GM12878 (cell line): ENCODE measurements around the gene SLC18A3. TPM values are rescaled to one million over a fixed set of nuclear protein-coding genes. Genes with fewer than 3 reads are reported as not detected.

ENCODE experiments used
- ATAC-seq: fragments of 200-7000 bp; cut with Tn5 transposase; 3 replicates; pipeline ENCODE4 v1.9.1; 2020; ENCODE audit warnings: mild to moderate bottlenecking, moderate library complexity
- BruUV-seq: library from RNA; stranded (reverse); fragments of 400-500 nt; replicated peaks from 2 replicates; lab custom pipeline; 2021; lab: Mats Ljungman, UMichigan
- CTCF ChIA-PET: fragments of 300-600 bp; sonication (Branson Sonifier 250); formaldehyde crosslinking; extraction: SDS; loops from one replicate; lab custom pipeline; 2021; ENCODE audit warnings: inconsistent platforms; lab: Yijun Ruan, JAX
- POLR2A ChIA-PET: fragments of 350-600 bp; formaldehyde crosslinking; extraction: SDS; loops from one replicate; lab custom pipeline; 2021; ENCODE audit warnings: inconsistent platforms; lab: Charles Lee
- RAD21 ChIA-PET: fragments of 300-600 bp; sonication (Branson Sonifier 250); formaldehyde crosslinking; loops from one replicate; lab custom pipeline; 2023; ENCODE audit warnings: antibody characterized with exemption; ENCODE audit not compliant: unreplicated experiment; lab: Charles Lee
- SMC1A ChIA-PET: fragments of 300-600 bp; sonication (Branson Sonifier 250); formaldehyde crosslinking; loops from one replicate; lab custom pipeline; 2023; ENCODE audit not compliant: unreplicated experiment, uncharacterized antibody; lab: Charles Lee
- DNase-seq: peaks from one replicate; pipeline ENCODE4 v3.0.0-alpha.2; 2011; ENCODE audit warnings: low read depth, low spot score
- FAIRE-seq: peaks from 3 replicates; lab custom pipeline; 2011; peaks lifted over from hg19 to GRCh38; lab: Jason Lieb, UNC
- H2AFZ ChIP-seq: 2 replicates; pipeline ENCODE4 v1.6.0; 2011; ENCODE audit warnings: low read depth, low read length, control low read depth; ENCODE audit not compliant: control insufficient read depth
- H3K27ac ChIP-seq: 2 replicates; pipeline ENCODE4 v1.5.1; 2011; ENCODE audit warnings: control low read depth; ENCODE audit not compliant: control insufficient read depth, insufficient read depth
- H3K27me3 ChIP-seq, 2 experiments: replicated peaks in 1 of 2; 2 replicates each; pipeline versions ENCODE4 v1.6.0 to v1.6.1; 2011; ENCODE audit warnings: low read length in 1 of 2; ENCODE audit not compliant: control insufficient read depth in 2 of 2, insufficient read depth in 2 of 2
- H3K36me3 ChIP-seq, 2 experiments: 2 replicates each; pipeline ENCODE4 v1.5.1; 2011; ENCODE audit warnings: low read length in 1 of 2; ENCODE audit not compliant: control insufficient read depth in 2 of 2, insufficient read depth in 2 of 2
- H3K4me1 ChIP-seq: 2 replicates; pipeline ENCODE4 v1.6.1; 2011; ENCODE audit warnings: mild to moderate bottlenecking, low read length, moderate library complexity, mixed read lengths; ENCODE audit not compliant: control insufficient read depth, insufficient read depth
- H3K4me2 ChIP-seq: 2 replicates; pipeline ENCODE4 v1.6.0; 2011; ENCODE audit warnings: control low read depth; ENCODE audit not compliant: control insufficient read depth, insufficient read depth
- H3K4me3 ChIP-seq: fragments of 200-600 bp; sonication (generic); 2 replicates; pipeline ENCODE4 v1.5.1; 2016
- H3K79me2 ChIP-seq: 2 replicates; pipeline ENCODE4 v1.6.0; 2011; ENCODE audit warnings: low read length; ENCODE audit not compliant: control insufficient read depth, insufficient read depth
- H3K9ac ChIP-seq: 2 replicates; pipeline ENCODE4 v1.8.0; 2011; ENCODE audit warnings: low read length, control low read depth, mixed read lengths; ENCODE audit not compliant: control insufficient read depth, insufficient read depth
- H3K9me3 ChIP-seq: replicated peaks from 3 replicates; pipeline ENCODE4 v1.5.1; 2011; ENCODE audit warnings: mild to moderate bottlenecking, low read length; ENCODE audit not compliant: control insufficient read depth, insufficient read depth
- H4K20me1 ChIP-seq: 2 replicates; pipeline ENCODE4 v1.6.0; 2011; ENCODE audit not compliant: control insufficient read depth, insufficient read depth
- BCLAF1 ChIP-seq: fragments of 450-650 bp; IDR thresholded peaks from 2 replicates; pipeline ENCODE4 v1.6.1; 2017; ENCODE audit warnings: antibody characterized with exemption, mild to moderate bottlenecking, moderate library complexity
- CTCF ChIP-seq, 3 experiments: IDR thresholded peaks in 2 of 3; conservative IDR thresholded peaks in 1 of 3; 2 replicates each; pipeline ENCODE4 v1.5.1; 2011; ENCODE audit warnings: low read depth in 3 of 3, low read length in 3 of 3, mild to moderate bottlenecking in 3 of 3, control low read depth in 2 of 3, moderate library complexity in 2 of 3, inconsistent platforms in 1 of 3, mixed read lengths in 1 of 3; ENCODE audit not compliant: control insufficient read depth in 2 of 3, insufficient read depth in 1 of 3; ENCODE audit errors: extremely low read depth in 1 of 3
- E2F4 ChIP-seq: IDR thresholded peaks from 2 replicates; pipeline ENCODE4 v1.6.1; 2012; ENCODE audit warnings: low read depth, low read length, improper control_type of control experiment
- KLF5 ChIP-seq: fragments of 450-650 bp; IDR thresholded peaks from 2 replicates; pipeline ENCODE4 v1.6.1; 2014; ENCODE audit warnings: mild to moderate bottlenecking; ENCODE audit not compliant: partially characterized antibody
- RAD21 ChIP-seq: IDR thresholded peaks from 2 replicates; pipeline ENCODE4 v1.6.1; 2011; ENCODE audit warnings: mild to moderate bottlenecking, low read depth, low read length, moderate library complexity; ENCODE audit not compliant: insufficient read depth
- SIN3A ChIP-seq: IDR thresholded peaks from 2 replicates; pipeline ENCODE4 v1.6.1; 2012; ENCODE audit warnings: low read depth, low read length, improper control_type of control experiment
- SMC3 ChIP-seq: IDR thresholded peaks from 2 replicates; pipeline ENCODE4 v1.6.1; 2011; ENCODE audit warnings: low read length, improper control_type of control experiment, borderline replicate concordance
- STAT1 ChIP-seq: fragments of 450-650 bp; conservative IDR thresholded peaks from 2 replicates; pipeline ENCODE4 v1.6.1; 2014; ENCODE audit warnings: antibody characterized with exemption, mild to moderate bottlenecking
- ZNF384 ChIP-seq: IDR thresholded peaks from 2 replicates; pipeline ENCODE4 v1.6.1; 2012; ENCODE audit warnings: low read depth, mild to moderate bottlenecking, low read length, improper control_type of control experiment, borderline replicate concordance
- WGBS: methylation state at CpG from one replicate; pipeline ENCODE4 v1.1.6; 2016; ENCODE audit warnings: low lambda C conversion rate; ENCODE audit not compliant: insufficient replicate concordance, insufficient coverage; ENCODE audit errors: missing lambda C conversion rate; 5-methylcytosine and 5-hydroxymethylcytosine counted together
- in situ Hi-C: fragments of 300-500 bp; cut with MboI; formaldehyde crosslinking; loops from 9 replicates; pipeline ENCODE4 v1.14.3; 2018; ENCODE audit warnings: mixed read lengths
- intact Hi-C: fragments of 100-400 bp; cut with micrococcal nuclease; formaldehyde crosslinking; loops from one replicate; pipeline ENCODE4 v1.14.2; 2022; ENCODE audit not compliant: unreplicated experiment
- polyA plus RNA-seq, 11 experiments: library from polyadenylated mRNA; depleted of rRNA in 4 of 11; unstranded in 6 of 11; stranded (reverse) in 5 of 11; fragments of >200 nt; fragmentation: Nextera tagmentation in 4 of 11; fragmentation: Illumina TruSeq in 1 of 11; extraction: Ambion mirVana in 4 of 11; extraction: Trizol in 1 of 11; gene quantifications; 1 replicate in 1 of 11; 2 replicates in 10 of 11; pipeline versions ENCODE4 v1.2.1 to v1.2.3, GENCODE V29; 2011 to 2016; ENCODE audit warnings: inconsistent platforms in 2 of 11, missing spikeins in 2 of 11, low read depth in 1 of 11
- total RNA-seq, 4 experiments: library from RNA; depleted of rRNA in 3 of 4; stranded (reverse); fragments of >200 nt in 3 of 4; fragmentation: Illumina TruSeq in 1 of 4; extraction: Trizol in 1 of 4; gene quantifications; 2 replicates each; pipeline versions ENCODE4 v1.2.1 to v1.2.3, GENCODE V29; 2013 to 2021

Gene SLC18A3
- total and polyA plus RNA-seq, 10 of the 15 experiments (the other 5 are each of a cell fraction or from before 2014, with no cell fraction given): not detected

GRCh38 chr10:49587981-49588380 lies 22.1 kb upstream of the SLC18A3 start (continued):
- TF ChIP-seq KLF5 (no peak), SIN3A (no peak), STAT1 (no peak), BCLAF1 (no peak), ZNF384 (no peak)
- TF ChIP-seq, all 136 proteins: peak for 0

- SMC1A ChIA-PET: interaction anchor here (0.7 to 3.6 kb wide), 5 partner anchors 11 to 682 kb away, joined by 3 to 27 read pairs (median 3); no protein-coding TSS in a partner anchor
- CTCF ChIA-PET: interaction anchor here (0.6 to 4.3 kb wide), 17 partner anchors 9 to 683 kb away, joined by 3 to 61 read pairs (median 4); no protein-coding TSS in a partner anchor
- H3K4me2 ChIP-seq: no peak overlapping the region
- peak; percentile 92 for FAIRE-seq
- peak; percentile 93 for ATAC-seq
- peak; percentile 5 for DNase-seq
- H3K4me1 ChIP-seq: no peaks in the 10 kb centered on the region
- RAD21 ChIA-PET: interaction anchor here (0.5 to 1.3 kb wide), 5 partner anchors 11 to 796 kb away, joined by 3 to 4 read pairs (median 3); no protein-coding TSS in a partner anchor
- H3K36me3 ChIP-seq: no peaks in the 10 kb centered on the region
- 14% methylated on average over 9 of the region's 9 CpGs for WGBS
- H3K27ac ChIP-seq: no peak overlapping the region
- H3K79me2 ChIP-seq: no peaks in the 10 kb centered on the region
- BruUV-seq: no TSS peak
- no peaks in the 10 kb centered on the region for H4K20me1 ChIP-seq
- in situ Hi-C loops (loop anchor here (10.0 kb wide), 1 partner anchor 332 kb away; no protein-coding TSS in a partner anchor), intact Hi-C loops (no loop called here)
- H3K4me3 ChIP-seq: no peak overlapping the region
- POLR2A ChIA-PET: no interaction called here
- TF ChIP-seq E2F4: no peak
- TF ChIP-seq SMC3: peak; percentile 74
- peak; percentile 62 for TF ChIP-seq RAD21
- TF ChIP-seq CTCF (IDR thresholded peaks at IDR 0.05 in 2 of 3, conservative IDR thresholded peaks at IDR 0.05 in 1 of 3; ENCODE audit: control insufficient read depth in 2 of 3, extremely low read depth in 1 of 3, insufficient read depth in 1 of 3, low read depth in 3 of 3, low read length in 3 of 3): peak; percentile 91 to 98 (median 97)
- H3K27me3 ChIP-seq: no peaks in the 10 kb centered on the region
- no peak overlapping the region for H3K9ac ChIP-seq
- H2AFZ ChIP-seq: no peak overlapping the region
- peaks cover 3% of the 10 kb centered on the region; the same call in 2 of the 3 replicates for H3K9me3 ChIP-seq
Measured at GRCh38 chr10:49592726-49593563, 17.2 kb upstream of the SLC18A3 start.
